SW480 (cell line): ENCODE data around the gene VPS37B.

Source experiments
- DNase-seq: peaks from one replicate; pipeline ENCODE4 v3.0.0-alpha.2; 2016; ENCODE audit warnings: low spot score

VPS37B gene

DNA sequence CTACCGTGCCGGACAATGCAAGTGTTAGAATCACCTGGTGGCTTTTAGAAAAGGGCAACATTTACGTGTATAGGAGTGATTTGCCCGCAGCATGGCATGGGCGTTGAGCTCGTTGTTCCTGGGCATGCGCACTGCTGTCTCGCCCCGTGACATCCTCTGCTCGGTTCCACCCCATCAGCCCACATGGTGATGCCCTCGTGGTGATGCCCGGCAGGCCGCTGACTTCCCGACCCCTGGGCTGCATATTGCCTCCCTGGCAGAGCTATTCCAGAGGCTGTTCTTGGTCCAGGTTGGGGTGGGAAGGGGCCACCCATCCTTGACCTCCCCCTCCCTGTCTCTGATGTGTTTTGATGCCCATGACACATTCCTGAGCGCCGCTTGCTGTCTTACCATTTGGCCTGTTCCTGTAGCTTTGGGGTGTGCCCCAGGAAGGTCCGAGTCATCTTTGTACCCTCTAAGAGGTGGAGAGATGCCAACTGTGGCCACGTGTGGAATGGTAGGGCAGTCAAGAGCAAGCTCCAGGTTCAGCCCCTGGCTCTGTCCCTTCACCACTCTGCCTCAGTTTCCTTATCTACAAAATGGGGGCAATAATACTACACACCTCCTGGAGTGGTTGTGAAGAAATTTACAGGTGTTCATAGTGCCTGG lies 55.9 kb downstream of the VPS37B start:
- DNase-seq: no peak

DNA sequence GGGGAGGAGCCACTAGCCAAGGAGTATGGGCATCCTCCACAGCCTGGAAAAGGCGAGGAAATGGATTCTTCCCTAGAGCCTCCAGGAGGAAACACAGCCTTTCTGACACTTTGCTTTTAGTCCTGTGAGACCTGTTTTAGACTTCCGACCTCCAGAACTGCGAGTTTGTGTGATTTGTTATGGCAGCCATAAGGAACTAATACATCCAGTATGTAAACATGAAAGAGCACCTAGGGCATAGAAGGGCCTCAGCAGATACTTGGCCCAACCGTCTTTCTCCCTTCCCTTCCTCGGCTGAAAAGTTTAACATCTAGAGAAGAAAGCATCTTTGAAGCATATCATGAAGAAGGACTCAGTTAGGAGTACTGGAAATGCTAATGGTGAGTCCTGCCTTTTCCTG lies 57.1 kb downstream of the VPS37B start:
- DNase-seq: no peak

DNA sequence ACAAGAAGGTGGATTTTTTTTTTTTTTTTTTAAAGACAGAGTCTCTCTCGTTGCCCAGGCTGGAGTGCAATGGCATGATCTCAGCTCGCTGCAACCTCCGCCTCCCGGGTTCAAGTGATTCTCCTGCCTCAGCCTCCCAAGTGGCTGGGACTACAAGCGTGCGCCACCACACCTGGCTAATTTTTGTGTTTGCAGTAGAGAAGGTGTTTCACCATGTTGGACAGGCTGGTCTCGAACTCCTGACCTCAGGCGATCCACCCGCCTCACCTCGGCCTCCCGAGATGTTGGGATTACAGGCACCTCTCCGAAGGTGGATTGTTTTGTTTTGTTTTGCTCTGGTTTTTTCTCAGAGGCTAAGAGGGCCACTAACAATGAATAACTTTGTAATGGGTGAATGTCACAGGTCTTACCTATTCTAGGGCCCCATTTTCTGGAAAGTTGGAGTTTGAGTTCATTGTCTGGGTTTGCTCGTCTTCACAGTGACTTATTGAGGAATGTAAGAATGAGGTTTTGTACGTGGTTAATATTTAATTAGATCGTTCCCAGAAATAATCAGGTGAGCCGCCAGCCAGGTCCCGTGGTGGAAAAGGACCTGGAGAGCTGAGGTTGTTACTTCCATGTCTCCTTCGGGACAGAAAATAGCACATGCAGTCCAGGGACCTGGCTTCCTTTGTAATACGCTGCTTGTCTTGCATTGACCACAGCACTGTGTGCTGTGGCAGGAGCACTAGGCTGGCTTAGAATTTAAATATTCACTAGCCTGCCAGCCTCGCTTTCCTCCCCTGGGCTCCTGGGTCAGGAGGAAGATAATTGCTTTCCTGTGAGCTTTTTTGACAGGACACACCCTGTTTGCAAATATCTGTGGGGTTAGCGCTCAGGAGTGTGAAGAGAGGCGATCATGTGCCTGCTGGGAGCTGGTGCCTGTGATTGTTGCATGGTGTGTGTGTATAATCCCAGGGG lies 58.3 kb downstream of the VPS37B start:
- peak; percentile 71 for DNase-seq

GRCh38 chr12:122836027-122836921 lies 59.6 kb downstream of the VPS37B start:
- DNase-seq: peak; percentile 68

DNA sequence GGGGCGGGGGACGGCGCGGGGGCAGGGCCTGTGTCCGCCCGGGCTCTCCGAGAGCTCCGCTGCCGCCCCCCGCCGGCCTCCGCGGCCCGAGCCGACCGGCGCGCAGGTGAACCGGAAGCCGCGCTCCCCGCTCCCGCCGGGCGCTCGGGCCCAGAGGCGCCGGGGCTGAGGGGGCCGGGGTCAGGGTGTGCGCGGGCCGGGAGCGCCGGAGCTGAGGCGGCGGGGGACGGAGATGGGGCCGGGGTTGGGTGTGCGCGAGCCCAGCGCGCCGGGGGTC lies 60.2 kb downstream of the VPS37B start:
- DNase-seq: no peak

GRCh38 chr12:122834921-122835749 lies 60.8 kb downstream of the VPS37B start, which contains the start of gene HIP1R:
HIP1R (plus strand) TSS chr12:122835457; CDS start chr12:122835551, 94 bp downstream.
- DNase-seq: no peak

GRCh38 chr12:122834104-122834920 lies 61.6 kb downstream of the VPS37B start:
- DNase-seq: peak; percentile 79

DNA sequence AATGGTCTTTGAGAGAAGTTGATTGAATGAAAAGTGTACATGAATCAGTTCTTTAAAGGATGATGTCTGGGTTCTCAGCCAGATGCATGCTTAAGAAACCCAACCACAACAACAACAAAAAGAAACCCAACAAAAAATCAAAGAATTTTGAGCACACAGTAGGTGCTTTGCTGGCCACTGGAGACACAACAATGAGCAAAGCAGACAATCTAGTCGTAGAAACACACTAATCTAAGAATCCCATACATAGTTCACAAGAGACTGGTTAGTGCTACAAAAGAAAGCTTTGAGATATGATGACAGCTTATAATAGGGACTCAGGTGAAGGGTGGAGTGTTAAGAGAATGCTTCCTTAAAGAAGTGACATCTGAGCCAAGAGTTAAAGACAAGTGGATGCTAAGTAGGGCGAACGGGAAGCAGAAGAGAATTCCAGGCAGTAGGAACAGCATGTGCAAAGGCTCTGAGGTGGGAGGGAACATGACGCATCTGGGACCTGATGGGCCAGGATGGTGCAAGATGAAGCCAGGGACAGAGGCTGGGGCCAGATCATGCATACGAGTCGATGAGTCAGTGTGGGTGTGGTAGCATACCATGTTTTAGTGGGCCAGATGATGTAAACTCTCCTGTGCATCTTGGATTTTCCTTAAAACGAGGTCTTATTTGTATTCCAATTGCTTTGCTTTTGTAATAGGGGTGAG lies 65.3 kb downstream of the VPS37B start:
- DNase-seq: peak; percentile 80

- DNase-seq: no peak
Measured at GRCh38 chr12:122827258-122827657, 68.7 kb downstream of the VPS37B start.

DNA sequence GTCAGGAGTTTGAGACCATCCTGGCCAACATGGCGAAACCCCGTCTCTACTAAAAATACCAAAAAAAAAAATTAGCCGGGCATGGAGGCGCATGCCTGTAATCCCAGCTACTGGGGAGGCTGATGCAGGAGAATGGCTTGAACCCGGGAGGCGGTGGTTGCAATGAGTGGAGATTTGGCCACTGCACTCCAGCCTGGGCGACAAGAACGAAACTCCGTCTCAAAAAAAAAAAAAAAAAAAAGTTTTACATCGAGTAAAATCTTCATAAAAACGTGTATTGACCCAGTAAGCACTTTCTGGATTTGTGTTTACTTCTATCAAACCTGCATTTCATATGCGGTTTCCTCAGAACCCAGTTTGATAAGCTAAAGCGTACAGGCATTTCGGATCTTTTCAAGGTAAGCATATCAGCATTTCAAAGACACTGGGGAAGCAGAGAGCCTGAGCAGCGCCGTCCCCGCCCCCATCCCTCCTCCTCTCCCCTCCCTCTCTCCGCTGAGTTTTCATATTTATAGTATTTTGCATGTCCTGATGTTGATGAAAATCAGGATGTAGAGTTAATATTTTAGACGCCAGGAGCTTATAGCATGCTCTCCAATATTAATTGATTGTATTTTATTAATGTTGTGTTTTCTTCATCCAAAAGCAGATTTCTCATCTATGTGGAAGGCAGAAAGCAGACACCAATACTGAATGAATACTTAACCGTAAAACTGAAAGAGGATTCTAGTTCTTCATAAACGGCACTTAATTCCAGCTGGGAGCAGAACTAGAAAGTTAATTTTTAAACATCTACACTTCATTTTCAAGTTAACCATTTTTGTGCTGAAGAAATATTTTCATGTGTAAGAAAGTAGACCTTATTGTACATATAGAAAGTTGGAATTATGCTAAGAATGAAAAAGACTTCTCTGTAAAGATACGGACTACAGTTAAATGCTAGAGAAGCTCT lies 69.9 kb downstream of the VPS37B start:
- peak; percentile 44 for DNase-seq

DNA sequence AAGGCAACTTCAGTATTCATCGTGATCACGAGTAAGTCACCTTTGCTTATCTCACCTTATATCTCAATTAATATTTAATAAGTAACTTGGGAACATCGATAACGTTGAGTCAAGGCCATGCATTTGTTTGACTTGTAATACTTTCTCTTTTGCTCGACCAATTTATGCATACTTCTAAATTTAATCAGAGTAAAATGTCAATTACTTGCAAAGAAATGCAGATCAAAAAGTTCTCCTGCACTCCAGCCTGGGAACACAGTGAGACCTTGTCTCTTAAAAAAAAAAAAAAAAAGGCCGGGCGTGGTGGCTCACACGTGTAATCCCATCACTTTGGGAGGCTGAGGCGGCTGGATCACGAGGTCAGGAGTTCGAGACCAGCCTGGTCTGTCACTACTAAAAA lies 72.5 kb downstream of the VPS37B start:
- no peak for DNase-seq

DNA sequence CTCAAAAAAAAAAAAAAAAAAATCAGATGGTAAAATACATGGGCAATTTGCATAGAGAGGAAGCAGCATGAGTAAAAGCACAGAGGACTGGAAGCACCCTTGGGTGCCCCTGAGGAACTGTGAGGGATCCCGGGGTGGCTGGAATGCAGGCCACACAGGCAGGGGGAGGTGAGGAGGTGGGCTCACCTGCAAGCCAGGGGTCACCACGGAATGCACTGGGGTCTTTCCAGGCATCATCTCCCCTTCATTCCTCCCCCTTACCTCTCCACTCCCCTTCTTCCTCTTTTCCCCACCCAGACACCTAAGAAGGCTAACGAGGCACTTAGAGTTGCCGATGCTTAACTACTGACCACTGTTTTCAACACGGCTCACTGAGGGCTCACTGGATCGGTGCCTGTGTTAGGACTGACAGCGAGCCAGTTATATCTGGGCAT lies 75.1 kb downstream of the VPS37B start:
- DNase-seq: no peak

DNA sequence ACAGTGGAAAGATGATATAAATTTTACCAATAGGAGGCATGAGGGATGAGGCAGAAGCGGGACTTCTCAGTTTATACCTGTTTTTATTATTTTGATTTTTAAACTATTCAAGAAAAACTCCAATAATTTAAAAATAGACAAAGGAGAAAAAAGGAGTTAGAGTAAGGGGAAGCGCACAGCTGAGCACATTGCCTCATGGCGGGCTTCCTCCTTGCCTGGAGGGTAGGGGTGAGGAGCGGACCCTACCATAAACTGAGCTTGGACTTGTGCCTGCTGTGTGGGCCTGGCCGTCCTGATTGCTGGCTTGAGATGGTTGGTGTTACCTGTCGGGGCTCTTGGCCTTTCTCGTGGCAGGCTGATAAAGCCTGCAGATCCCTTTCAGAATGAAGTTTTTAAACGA lies 75.8 kb downstream of the VPS37B start:
- DNase-seq: no peak

- no peak for DNase-seq
Measured at GRCh38 chr12:122819209-122819785, 76.6 kb downstream of the VPS37B start.
